ENCODE data around the gene ATPAF1. TPM values are rescaled to one million over a fixed set of nuclear protein-coding genes. Genes with fewer than 3 reads are reported as not detected.

ATPAF1 gene
- total RNA-seq, 1 donor from 2014 or later: 42.5 TPM

GRCh38 chr1:46650491-46650890 is 17.7 kb downstream of the ATPAF1 start:
- no peak for DNase-seq (ENCODE audit: low spot score)

- no peak for DNase-seq (ENCODE audit: low spot score)
Measured at GRCh38 chr1:46649764-46650163, 18.4 kb downstream of the ATPAF1 start.

- DNase-seq (ENCODE audit: low spot score): no peak
Measured at GRCh38 chr1:46647611-46648010, 20.6 kb downstream of the ATPAF1 start.

- DNase-seq (ENCODE audit: low spot score): no peak
Measured at GRCh38 chr1:46646844-46647243, 21.3 kb downstream of the ATPAF1 start.

GRCh38 chr1:46646331-46646730 is 21.8 kb downstream of the ATPAF1 start:
- DNase-seq (ENCODE audit: low spot score): no peak

- no peak for DNase-seq (ENCODE audit: low spot score)
Measured at GRCh38 chr1:46645815-46646214, 22.3 kb downstream of the ATPAF1 start.

- no peak for DNase-seq (ENCODE audit: low spot score)
Measured at GRCh38 chr1:46643368-46643775, 24.8 kb downstream of the ATPAF1 start.

GRCh38 chr1:46642115-46642680 is 26.0 kb downstream of the ATPAF1 start:
- DNase-seq (ENCODE audit: low spot score): no peak

- DNase-seq (ENCODE audit: low spot score): no peak
Measured at GRCh38 chr1:46639547-46639946, 28.6 kb downstream of the ATPAF1 start.

GRCh38 chr1:46638921-46639320 is 29.2 kb downstream of the ATPAF1 start:
- no peak for DNase-seq (ENCODE audit: low spot score)

GRCh38 chr1:46637444-46638083 is 30.6 kb downstream of the ATPAF1 start:
- DNase-seq (ENCODE audit: low spot score): no peak

- DNase-seq (ENCODE audit: low spot score): no peak
Measured at GRCh38 chr1:46635205-46635604, 33.0 kb downstream of the ATPAF1 start.

GRCh38 chr1:46630719-46631118 is 37.4 kb downstream of the ATPAF1 start:
- DNase-seq (ENCODE audit: low spot score): no peak

GRCh38 chr1:46623743-46624644 is 44.2 kb downstream of the ATPAF1 start:
- no peak for DNase-seq (ENCODE audit: low spot score)

- no peak for DNase-seq (ENCODE audit: low spot score)
Measured at GRCh38 chr1:46622344-46622743, 45.8 kb downstream of the ATPAF1 start.

GRCh38 chr1:46621930-46622329 is 46.2 kb downstream of the ATPAF1 start:
- DNase-seq (ENCODE audit: low spot score): no peak

GRCh38 chr1:46619656-46620258 is 48.4 kb downstream of the ATPAF1 start:
- no peak for DNase-seq (ENCODE audit: low spot score)

GRCh38 chr1:46618754-46619415 is 49.3 kb downstream of the ATPAF1 start:
- no peak for DNase-seq (ENCODE audit: low spot score)

GRCh38 chr1:46617833-46618232 is 50.3 kb downstream of the ATPAF1 start:
- no peak for DNase-seq (ENCODE audit: low spot score)

- no peak for DNase-seq (ENCODE audit: low spot score)
Measured at GRCh38 chr1:46617108-46617800, 50.9 kb downstream of the ATPAF1 start.
